Smooth muscle cell of the pulmonary artery (primary cell): ENCODE data around the gene CTTNBP2. TPM values are rescaled to one million over a fixed set of nuclear protein-coding genes. Genes with fewer than 3 reads are reported as not detected.

Source experiments
- total RNA-seq: library from RNA; depleted of rRNA; stranded (reverse); fragments of >200 nt; gene quantifications from 2 replicates; pipeline ENCODE4 v1.2.3, GENCODE V29; 2014

CTTNBP2 gene
- total RNA-seq, result 1.2 and 1.9 TPM in 2 replicates

GRCh38 chr7:117873310-117874190 lies at the start of gene CTTNBP2:
TSS of gene CTTNBP2 (minus strand) at chr7:117873441. CDS start at chr7:117873415, 26 bp downstream.

